Measurements from ENCODE around the gene CAMKMT.

CAMKMT gene

GRCh38 chr2:44532031-44532430 is 170.3 kb downstream of the CAMKMT start:
- Histone ChIP-seq H2AK5ac (ENCODE audit: low read depth, low read length) (no peak overlapping the region), H3K9me3 (replicated peaks in 1 of 2; ENCODE audit: control insufficient read depth in 2 of 2, insufficient read depth in 1 of 2, low read depth in 1 of 2, low read length in 2 of 2) (peaks cover 0 to 3% of the 10 kb centered on the region in 2 donors), H2AFZ (ENCODE audit: low read length) (no peak overlapping the region), H3K4ac (ENCODE audit: low read length) (no peak overlapping the region), H2BK120ac (ENCODE audit: low read depth, low read length) (no peak overlapping the region), H2BK5ac (ENCODE audit: low read length) (no peak overlapping the region), H3K4me1 (ENCODE audit: control insufficient read depth in 2 of 2, insufficient read depth in 1 of 2, low read depth in 1 of 2, low read length in 2 of 2) (peaks cover 0 to 3% of the 10 kb centered on the region in 2 donors), H2BK15ac (ENCODE audit: low read length) (no peak overlapping the region), H4K8ac (ENCODE audit: low read depth, low read length) (no peak overlapping the region), H3K4me2 (ENCODE audit: insufficient read depth, low read length, poor library complexity, severe bottlenecking) (no peak overlapping the region), H3K27me3 (ENCODE audit: control insufficient read depth in 3 of 3, insufficient read depth in 3 of 3, low read depth in 1 of 3, low read length in 3 of 3) (no peaks in the 10 kb centered on the region), H3K23ac (ENCODE audit: low read depth, low read length, poor library complexity) (no peak overlapping the region), H4K91ac (ENCODE audit: low read depth, low read length, poor library complexity) (no peak overlapping the region), H3K14ac (ENCODE audit: low read length) (no peak overlapping the region), H3K4me3 (ENCODE audit: low read length in 2 of 2) (no peak overlapping the region), H3K9ac (ENCODE audit: low read depth, low read length, poor library complexity) (no peak overlapping the region), H3K36me3 (replicated peaks in 1 of 2; ENCODE audit: control insufficient read depth in 2 of 2, insufficient read depth in 2 of 2, low read length in 2 of 2) (no peaks in the 10 kb centered on the region), H3K27ac (replicated peaks; ENCODE audit: low read length) (no peak overlapping the region), H3K18ac (ENCODE audit: low read length) (no peak overlapping the region), H3K79me1 (ENCODE audit: low read depth, low read length) (no peaks in the 10 kb centered on the region), H2BK12ac (ENCODE audit: low read length) (no peak overlapping the region)
- DNase-seq (ENCODE audit: low spot score), result no peak
- no CpG with 5 or more reads among the region's 2 CpGs for WGBS, 2 donors (ENCODE audit: extremely low coverage in 2 of 2, insufficient read length in 2 of 2, insufficient replicate concordance in 1 of 2)

- Histone ChIP-seq H3K27me3 (ENCODE audit: control insufficient read depth in 3 of 3, insufficient read depth in 3 of 3, low read depth in 1 of 3, low read length in 3 of 3) (no peaks in the 10 kb centered on the region), H2BK12ac (ENCODE audit: low read length) (no peak overlapping the region), H3K23ac (ENCODE audit: low read depth, low read length, poor library complexity) (no peak overlapping the region), H3K27ac (replicated peaks; ENCODE audit: low read length) (no peak overlapping the region), H2AFZ (ENCODE audit: low read length) (no peak overlapping the region), H2BK120ac (ENCODE audit: low read depth, low read length) (no peak overlapping the region), H3K9ac (ENCODE audit: low read depth, low read length, poor library complexity) (no peak overlapping the region), H3K9me3 (replicated peaks in 1 of 2; ENCODE audit: control insufficient read depth in 2 of 2, insufficient read depth in 1 of 2, low read depth in 1 of 2, low read length in 2 of 2) (peaks cover 0 to 3% of the 10 kb centered on the region in 2 donors), H3K4me3 (ENCODE audit: low read length in 2 of 2) (no peak overlapping the region), H3K79me1 (ENCODE audit: low read depth, low read length) (no peaks in the 10 kb centered on the region), H3K36me3 (replicated peaks in 1 of 2; ENCODE audit: control insufficient read depth in 2 of 2, insufficient read depth in 2 of 2, low read length in 2 of 2) (no peaks in the 10 kb centered on the region), H2BK15ac (ENCODE audit: low read length) (no peak overlapping the region), H4K8ac (ENCODE audit: low read depth, low read length) (no peak overlapping the region), H3K4me2 (ENCODE audit: insufficient read depth, low read length, poor library complexity, severe bottlenecking) (no peak overlapping the region), H2BK5ac (ENCODE audit: low read length) (no peak overlapping the region), H3K14ac (ENCODE audit: low read length) (no peak overlapping the region), H4K91ac (ENCODE audit: low read depth, low read length, poor library complexity) (no peak overlapping the region), H2AK5ac (ENCODE audit: low read depth, low read length) (no peak overlapping the region), H3K4me1 (ENCODE audit: control insufficient read depth in 2 of 2, insufficient read depth in 1 of 2, low read depth in 1 of 2, low read length in 2 of 2) (peaks cover 0 to 2% of the 10 kb centered on the region in 2 donors), H3K18ac (ENCODE audit: low read length) (no peak overlapping the region), H3K4ac (ENCODE audit: low read length) (no peak overlapping the region)
- no CpG with 5 or more reads among the region's 1 CpG for WGBS, 2 donors (ENCODE audit: extremely low coverage in 2 of 2, insufficient read length in 2 of 2, insufficient replicate concordance in 1 of 2)
- no peak for DNase-seq (ENCODE audit: low spot score)
Observed at GRCh38 chr2:44533508-44533907, 171.8 kb downstream of the CAMKMT start.

- Histone ChIP-seq H3K27me3 (ENCODE audit: control insufficient read depth in 3 of 3, insufficient read depth in 3 of 3, low read depth in 1 of 3, low read length in 3 of 3) (no peaks in the 10 kb centered on the region), H3K23ac (ENCODE audit: low read depth, low read length, poor library complexity) (no peak overlapping the region), H4K8ac (ENCODE audit: low read depth, low read length) (no peak overlapping the region), H3K9ac (ENCODE audit: low read depth, low read length, poor library complexity) (no peak overlapping the region), H4K91ac (ENCODE audit: low read depth, low read length, poor library complexity) (no peak overlapping the region), H2BK120ac (ENCODE audit: low read depth, low read length) (no peak overlapping the region), H2BK15ac (ENCODE audit: low read length) (no peak overlapping the region), H2BK12ac (ENCODE audit: low read length) (no peak overlapping the region), H3K9me3 (replicated peaks in 1 of 2; ENCODE audit: control insufficient read depth in 2 of 2, insufficient read depth in 1 of 2, low read depth in 1 of 2, low read length in 2 of 2) (peaks cover 0 to 3% of the 10 kb centered on the region in 2 donors), H2AK5ac (ENCODE audit: low read depth, low read length) (no peak overlapping the region), H3K14ac (ENCODE audit: low read length) (no peak overlapping the region), H3K18ac (ENCODE audit: low read length) (no peak overlapping the region), H3K79me1 (ENCODE audit: low read depth, low read length) (no peaks in the 10 kb centered on the region), H2BK5ac (ENCODE audit: low read length) (no peak overlapping the region), H3K36me3 (replicated peaks in 1 of 2; ENCODE audit: control insufficient read depth in 2 of 2, insufficient read depth in 2 of 2, low read length in 2 of 2) (no peaks in the 10 kb centered on the region), H3K4me2 (ENCODE audit: insufficient read depth, low read length, poor library complexity, severe bottlenecking) (peak overlapping the region; percentile 18), H3K4me3 (ENCODE audit: low read length in 2 of 2) (no peak overlapping the region), H3K27ac (replicated peaks; ENCODE audit: low read length) (no peak overlapping the region), H2AFZ (ENCODE audit: low read length) (no peak overlapping the region), H3K4me1 (ENCODE audit: control insufficient read depth in 2 of 2, insufficient read depth in 1 of 2, low read depth in 1 of 2, low read length in 2 of 2) (no peaks in the 10 kb centered on the region), H3K4ac (ENCODE audit: low read length) (no peak overlapping the region)
- no CpG with 5 or more reads among the region's 1 CpG for WGBS, 2 donors (ENCODE audit: extremely low coverage in 2 of 2, insufficient read length in 2 of 2, insufficient replicate concordance in 1 of 2)
- DNase-seq (ENCODE audit: low spot score), result no peak
Observed at GRCh38 chr2:44535376-44535775, 173.6 kb downstream of the CAMKMT start.

GRCh38 chr2:44537264-44537663 is 175.5 kb downstream of the CAMKMT start:
- Histone ChIP-seq H3K4ac (ENCODE audit: low read length) (no peak overlapping the region), H3K4me1 (ENCODE audit: control insufficient read depth in 2 of 2, insufficient read depth in 1 of 2, low read depth in 1 of 2, low read length in 2 of 2) (no peaks in the 10 kb centered on the region), H3K4me3 (ENCODE audit: low read length in 2 of 2) (no peak overlapping the region), H2BK120ac (ENCODE audit: low read depth, low read length) (no peak overlapping the region), H2AFZ (ENCODE audit: low read length) (no peak overlapping the region), H4K8ac (ENCODE audit: low read depth, low read length) (no peak overlapping the region), H3K23ac (ENCODE audit: low read depth, low read length, poor library complexity) (no peak overlapping the region), H3K36me3 (replicated peaks in 1 of 2; ENCODE audit: control insufficient read depth in 2 of 2, insufficient read depth in 2 of 2, low read length in 2 of 2) (no peaks in the 10 kb centered on the region), H2BK5ac (ENCODE audit: low read length) (no peak overlapping the region), H3K9me3 (replicated peaks in 1 of 2; ENCODE audit: control insufficient read depth in 2 of 2, insufficient read depth in 1 of 2, low read depth in 1 of 2, low read length in 2 of 2) (peaks cover 0 to 3% of the 10 kb centered on the region in 2 donors), H3K27ac (replicated peaks; ENCODE audit: low read length) (no peak overlapping the region), H3K27me3 (ENCODE audit: control insufficient read depth in 3 of 3, insufficient read depth in 3 of 3, low read depth in 1 of 3, low read length in 3 of 3) (no peaks in the 10 kb centered on the region), H3K4me2 (ENCODE audit: insufficient read depth, low read length, poor library complexity, severe bottlenecking) (no peak overlapping the region), H3K18ac (ENCODE audit: low read length) (no peak overlapping the region), H4K91ac (ENCODE audit: low read depth, low read length, poor library complexity) (no peak overlapping the region), H2AK5ac (ENCODE audit: low read depth, low read length) (no peak overlapping the region), H3K14ac (ENCODE audit: low read length) (no peak overlapping the region), H3K79me1 (ENCODE audit: low read depth, low read length) (no peaks in the 10 kb centered on the region), H3K9ac (ENCODE audit: low read depth, low read length, poor library complexity) (no peak overlapping the region), H2BK12ac (ENCODE audit: low read length) (no peak overlapping the region), H2BK15ac (ENCODE audit: low read length) (no peak overlapping the region)
- DNase-seq (ENCODE audit: low spot score), result no peak
- WGBS, 2 donors (ENCODE audit: extremely low coverage in 2 of 2, insufficient read length in 2 of 2, insufficient replicate concordance in 1 of 2), result no CpG with 5 or more reads among the region's 2 CpGs
